ENCODE data around the gene ALDH4A1. TPM values are rescaled to one million over a fixed set of nuclear protein-coding genes. Genes with fewer than 3 reads are reported as not detected.

Gene ALDH4A1
- total RNA-seq, 1 donor from 2014 or later = 6.5 TPM

DNA sequence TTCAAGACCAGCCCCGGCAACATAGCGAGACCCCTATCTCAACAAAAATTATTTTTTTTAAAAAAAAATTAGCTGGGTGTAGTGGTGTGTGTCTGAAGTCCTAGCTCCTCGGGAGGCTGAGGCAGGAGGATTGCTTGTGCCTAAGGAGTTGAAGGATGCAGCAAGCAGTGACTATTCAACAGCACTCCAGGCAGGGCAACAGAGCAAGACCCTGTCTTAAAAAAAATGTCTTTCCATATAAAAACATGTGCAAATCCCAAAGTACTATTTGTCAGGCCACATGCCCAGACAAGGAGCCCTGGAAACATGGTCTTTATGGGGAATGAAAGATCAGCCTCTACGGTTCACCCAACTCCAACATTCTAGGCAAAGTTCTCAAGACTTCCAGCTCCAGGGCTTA, 40.8 kb upstream of the ALDH4A1 start:
- no peak for ATAC-seq (ENCODE audit: low read depth)
- no peak overlapping the region for H3K4me3 Mint-ChIP-seq
- H3K36me3 Mint-ChIP-seq (ENCODE audit: low read depth) = peaks cover 3% of the 10 kb centered on the region

GRCh38 chr1:18942340-18942739, 40.0 kb upstream of the ALDH4A1 start:
- Mint-ChIP-seq H3K4me1 (peaks cover 48% of the 10 kb centered on the region), H3K4me3 (no peak overlapping the region), H3K36me3 (ENCODE audit: low read depth) (peaks cover 3% of the 10 kb centered on the region), H3K9me3 (no peaks in the 10 kb centered on the region), H3K27ac (no peak overlapping the region), H3K27me3 (no peaks in the 10 kb centered on the region)
- ATAC-seq (ENCODE audit: low read depth) = no peak
- no peak for TF ChIP-seq CTCF (IDR thresholded peaks at IDR 0.05)
- ChIA-PET CTCF (no interaction called here), POLR2A (interaction anchor here (0.7 to 1.0 kb wide), 2 partner anchors 9 to 14 kb away, joined by 4 to 9 read pairs; no protein-coding TSS in a partner anchor)
- no peak for DNase-seq
- intact Hi-C loops (cut with micrococcal nuclease) = no loop called here

More for the DNA sequence above, 40.8 kb upstream of the ALDH4A1 start:
- no peaks in the 10 kb centered on the region for H3K9me3 Mint-ChIP-seq
- no peak for TF ChIP-seq CTCF (IDR thresholded peaks at IDR 0.05)
- H3K27me3 Mint-ChIP-seq = no peaks in the 10 kb centered on the region
- intact Hi-C loops (cut with micrococcal nuclease) = no loop called here
- no peak for DNase-seq
- POLR2A ChIA-PET = interaction anchor here (1.0 to 1.2 kb wide), 3 partner anchors 13 to 16 kb away, joined by 3 to 9 read pairs (median 8); partner anchors contain the start of gene IFFO2
- H3K27ac Mint-ChIP-seq = no peak overlapping the region
- peaks cover 54% of the 10 kb centered on the region for H3K4me1 Mint-ChIP-seq
- CTCF ChIA-PET = no interaction called here

- no peaks in the 10 kb centered on the region for H3K9me3 Mint-ChIP-seq
- H3K27ac Mint-ChIP-seq = no peak overlapping the region
- ChIA-PET CTCF (interaction anchor here (1.3 kb wide), 1 partner anchor 10 kb away, joined by 3 read pairs; no protein-coding TSS in a partner anchor), POLR2A (interaction anchor here (1.3 to 1.9 kb wide), 2 partner anchors 9 to 15 kb away, joined by 3 to 7 read pairs; no protein-coding TSS in a partner anchor)
- DNase-seq = no peak
- TF ChIP-seq CTCF (IDR thresholded peaks at IDR 0.05) = no peak
- H3K4me3 Mint-ChIP-seq = no peak overlapping the region
- intact Hi-C loops (cut with micrococcal nuclease) = no loop called here
- H3K4me1 Mint-ChIP-seq = peaks cover 45% of the 10 kb centered on the region
- peaks cover 3% of the 10 kb centered on the region for H3K36me3 Mint-ChIP-seq (ENCODE audit: low read depth)
- no peak for ATAC-seq (ENCODE audit: low read depth)
- no peaks in the 10 kb centered on the region for H3K27me3 Mint-ChIP-seq
Observed at GRCh38 chr1:18941221-18942141, 39.1 kb upstream of the ALDH4A1 start.

GRCh38 chr1:18940303-18941020, 38.1 kb upstream of the ALDH4A1 start:
- ATAC-seq (ENCODE audit: low read depth) (no peak), DNase-seq (no peak)
- intact Hi-C loops (cut with micrococcal nuclease) = no loop called here
- Mint-ChIP-seq H3K27me3 (no peaks in the 10 kb centered on the region), H3K36me3 (ENCODE audit: low read depth) (peaks cover 3% of the 10 kb centered on the region), H3K4me1 (peaks cover 38% of the 10 kb centered on the region), H3K27ac (no peak overlapping the region), H3K9me3 (no peaks in the 10 kb centered on the region), H3K4me3 (no peak overlapping the region)
- ChIA-PET POLR2A (interaction anchor here (1.3 to 1.9 kb wide), 2 partner anchors 11 to 14 kb away, joined by 3 to 7 read pairs; no protein-coding TSS in a partner anchor), CTCF (interaction anchor here (1.3 kb wide), 1 partner anchor 11 kb away, joined by 3 read pairs; no protein-coding TSS in a partner anchor)
- no peak for TF ChIP-seq CTCF (IDR thresholded peaks at IDR 0.05)
